A549 treated with ZK216348 at 1 μM for 4 hours (cell line): ENCODE results near the gene CCL18. TPM values are rescaled to one million over a fixed set of nuclear protein-coding genes. Genes with fewer than 3 reads are reported as not detected.

Experiments
- total RNA-seq: library from RNA; stranded (reverse); fragments of 200-300 nt; extraction: Qiagen RNA extraction; gene quantifications from 5 replicates; pipeline ENCODE4 v1.2.3, GENCODE V29; 2022; ENCODE audit warnings: low read depth

The CCL18 gene
- 0.38 TPM in 1 of 5 replicates, not detected in the others for total RNA-seq

DNA sequence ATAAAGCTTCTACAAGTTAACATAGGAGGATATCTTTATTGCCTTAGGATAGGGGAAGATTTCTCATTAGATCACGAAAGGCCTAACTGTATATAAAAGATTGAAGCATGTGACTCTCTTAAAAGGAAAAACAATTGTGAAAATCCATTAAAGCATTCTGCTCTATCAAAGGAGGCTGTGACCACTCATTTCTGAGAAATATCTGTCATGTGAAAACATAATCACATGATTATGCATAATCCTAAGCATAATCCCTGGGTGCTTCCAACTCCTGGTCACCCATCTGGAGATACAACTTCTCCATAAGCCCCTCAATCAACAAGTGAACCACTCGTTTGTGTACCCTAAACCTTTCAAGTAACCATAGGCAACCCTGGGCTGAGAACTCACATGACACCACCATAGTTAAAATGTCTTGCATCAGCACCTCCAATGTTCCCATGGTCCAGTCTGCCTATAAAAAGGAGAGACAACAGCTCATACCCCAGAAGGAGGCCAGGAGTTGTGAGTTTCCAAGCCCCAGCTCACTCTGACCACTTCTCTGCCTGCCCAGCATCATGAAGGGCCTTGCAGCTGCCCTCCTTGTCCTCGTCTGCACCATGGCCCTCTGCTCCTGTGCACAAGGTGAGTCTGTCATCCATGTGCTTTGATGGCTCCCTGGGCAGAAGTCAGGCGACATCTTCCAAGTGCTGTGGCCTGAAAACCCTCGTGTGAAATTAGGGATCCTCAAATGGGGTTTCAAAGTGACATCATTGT, at the start of gene CCL18:
CCL18 (plus strand) TSS at position 487 of the 756 bp plus-strand sequence; CDS start at position 558, 71 bp downstream.

DNA sequence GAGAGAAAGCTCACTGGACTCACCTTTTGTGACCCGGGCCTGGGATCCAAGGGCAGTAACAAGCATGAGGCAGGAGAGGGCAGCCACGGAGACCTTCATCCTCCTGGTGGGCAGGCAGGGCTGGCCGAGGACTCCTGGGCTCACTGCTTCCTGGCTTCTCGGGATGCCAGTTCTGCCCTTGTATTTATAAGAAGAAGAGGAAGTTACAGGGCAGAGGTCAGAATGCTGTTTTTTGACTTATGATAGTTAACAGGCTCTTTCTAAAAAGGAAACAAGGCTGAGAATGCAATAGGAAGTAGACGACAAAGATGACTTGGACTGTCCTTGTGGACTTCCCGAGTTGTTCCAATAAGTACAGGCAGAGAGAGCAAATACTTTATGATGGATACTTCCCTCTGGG, 46.3 kb upstream of the CCL18 start, which contains the start of gene CCL23:
CCL23 (minus strand) TSS at position 174 of the 400 bp plus-strand sequence; CDS start at position 99, 75 bp downstream.

DNA sequence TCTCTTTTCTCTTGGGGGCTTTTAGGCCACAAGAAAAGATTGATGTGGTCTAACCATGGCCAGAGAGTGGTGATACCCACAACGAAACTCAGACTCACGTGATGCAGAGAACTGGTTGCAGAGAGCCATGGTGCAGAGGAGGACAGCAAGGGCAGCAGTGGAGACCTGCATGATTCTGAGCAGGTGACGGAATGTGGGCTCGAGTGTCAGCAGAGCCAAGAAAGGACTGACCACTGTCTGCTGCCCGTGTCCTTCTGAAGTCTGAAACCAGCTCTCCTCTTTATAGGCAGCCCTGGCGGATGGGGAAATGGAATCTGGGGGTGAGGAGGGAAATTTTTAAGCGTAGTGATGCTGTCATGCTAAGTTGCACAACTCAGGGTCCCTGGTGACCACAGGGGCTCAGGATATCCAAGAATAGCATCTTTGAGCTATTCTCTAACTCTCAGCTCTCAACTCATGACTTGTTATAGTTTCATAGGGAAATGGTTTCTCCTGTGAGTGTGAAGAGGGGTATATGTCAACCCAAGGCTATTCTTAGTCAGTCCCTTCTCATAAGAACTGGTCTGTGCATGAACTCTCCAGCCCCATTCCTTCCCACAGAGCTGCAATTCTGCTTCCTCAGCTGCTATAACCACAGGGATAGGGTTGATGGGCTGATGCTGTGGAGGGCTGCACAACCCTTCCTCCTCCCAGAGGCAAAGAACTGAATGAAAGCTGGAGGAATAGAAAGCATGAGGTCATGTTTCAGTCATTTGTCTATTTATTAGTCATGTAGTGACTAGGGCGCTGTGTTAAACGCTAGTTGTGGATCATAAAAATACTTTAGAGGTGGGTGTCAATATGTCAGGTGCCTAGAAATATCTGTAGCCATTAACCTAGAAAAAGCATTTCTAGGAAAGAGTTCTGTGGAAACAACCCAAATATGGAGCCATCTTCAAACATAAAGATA, 26.1 kb downstream of the CCL18 start, which contains the start of gene CCL3:
CCL3 (minus strand) TSS at position 256 of the 949 bp plus-strand sequence; CDS start at position 171, 85 bp downstream.

DNA sequence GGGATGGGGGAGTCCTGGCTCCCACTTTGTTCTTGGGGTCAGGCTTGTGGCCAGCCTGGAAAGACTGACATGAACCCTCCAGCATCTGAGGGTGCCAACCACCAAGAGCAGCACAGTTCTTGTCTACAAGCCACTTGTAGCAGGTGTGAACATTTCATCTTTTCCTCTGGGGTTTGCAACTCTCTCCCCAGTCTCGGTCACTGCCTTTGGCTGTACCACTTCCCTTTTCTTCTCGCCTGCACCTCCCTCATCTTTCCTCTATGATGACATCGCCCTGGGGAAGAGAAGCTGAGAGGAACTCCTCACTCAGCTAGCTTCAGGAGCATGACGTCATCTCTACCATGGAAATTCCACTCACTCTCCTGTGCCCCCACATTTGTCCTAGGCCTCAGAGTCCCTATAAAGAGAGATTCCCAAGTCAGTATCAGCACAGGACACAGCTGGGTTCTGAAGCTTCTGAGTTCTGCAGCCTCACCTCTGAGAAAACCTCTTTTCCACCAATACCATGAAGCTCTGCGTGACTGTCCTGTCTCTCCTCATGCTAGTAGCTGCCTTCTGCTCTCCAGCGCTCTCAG, 39.4 kb downstream of the CCL18 start, which contains the start of gene CCL4:
CCL4 (plus strand) TSS at position 427 of the 575 bp plus-strand sequence; CDS start at position 506, 79 bp downstream.

Other genes with a start within 250 kb of the CCL18 start
- gene HEATR9, start 195.4 kb upstream of the CCL18 start, total RNA-seq = not detected in 5 replicates
- 1.0 to 2.3 TPM (median 1.5 TPM) in 5 replicates for gene CCL5, start 183.9 kb upstream of the CCL18 start, total RNA-seq
- gene RDM1, start 133.5 kb upstream of the CCL18 start, total RNA-seq = 2.7 to 6.7 TPM (median 3.7 TPM) in 5 replicates
- gene LYZL6, start 120.6 kb upstream of the CCL18 start, total RNA-seq = not detected in 5 replicates
- not detected in 5 replicates for gene CCL16, start 82.8 kb upstream of the CCL18 start, total RNA-seq
- not detected in 5 replicates for gene CCL14, start 77.5 kb upstream of the CCL18 start, total RNA-seq
- gene CCL15, start 62.7 kb upstream of the CCL18 start, total RNA-seq = not detected in 5 replicates
- not detected in 5 replicates for gene CCL23, start 46.3 kb upstream of the CCL18 start, total RNA-seq
- gene CCL3, start 25.9 kb downstream of the CCL18 start, total RNA-seq = not detected in 5 replicates
- not detected in 5 replicates for gene CCL4, start 39.6 kb downstream of the CCL18 start, total RNA-seq
- 1.5 to 4.3 TPM (median 3.4 TPM) in 5 replicates for gene TBC1D3B, start 112.4 kb downstream of the CCL18 start, total RNA-seq
- not detected in 5 replicates for gene CCL3L1, start 132.5 kb downstream of the CCL18 start, total RNA-seq
- not detected in 5 replicates for gene CCL4L2, start 146.8 kb downstream of the CCL18 start, total RNA-seq
- 0.20 to 0.46 TPM (median 0.23 TPM) in 5 replicates for gene TBC1D3I, start 200.3 kb downstream of the CCL18 start, total RNA-seq